GM23338 (cell line): ENCODE results near the gene PARD3. TPM values are rescaled to one million over a fixed set of nuclear protein-coding genes. Genes with fewer than 3 reads are reported as not detected.

ENCODE experiments used
- ATAC-seq: fragments of 200-7000 bp; cut with Tn5 transposase; 3 replicates; pipeline ENCODE4 v1.9.1; 2020
- DNase-seq: peaks from one replicate; pipeline ENCODE4 v3.0.0-alpha.2; 2015; ENCODE audit warnings: low spot score
- H2AFZ ChIP-seq: fragments of 200-600 bp; sonication (generic); 2 replicates; pipeline ENCODE4 v1.8.0; 2016; ENCODE audit warnings: antibody characterized with exemption, mild to moderate bottlenecking, moderate library complexity
- H3F3A ChIP-seq: fragments of 200-600 bp; sonication (generic); replicated peaks from 2 replicates; pipeline ENCODE4 v1.8.0; 2017; ENCODE audit warnings: antibody characterized with exemption, mixed run types, low read depth
- H3K27ac ChIP-seq: fragments of 200-600 bp; sonication (generic); 2 replicates; pipeline ENCODE4 v1.6.1; 2016; ENCODE audit warnings: low read depth
- H3K27me3 ChIP-seq: fragments of 200-600 bp; sonication (generic); 2 replicates; pipeline ENCODE4 v1.8.0; 2016; ENCODE audit warnings: mild to moderate bottlenecking, mixed run types, moderate library complexity; ENCODE audit not compliant: insufficient read depth
- H3K36me3 ChIP-seq: fragments of 200-600 bp; sonication (generic); 2 replicates; pipeline ENCODE4 v1.8.0; 2016; ENCODE audit warnings: mild to moderate bottlenecking; ENCODE audit not compliant: insufficient read depth
- H3K4me1 ChIP-seq: fragments of 200-600 bp; sonication (generic); 2 replicates; pipeline ENCODE4 v1.8.0; 2016; ENCODE audit warnings: mild to moderate bottlenecking, moderate library complexity; ENCODE audit not compliant: insufficient read depth
- H3K4me2 ChIP-seq: fragments of 200-600 bp; sonication (generic); 2 replicates; pipeline ENCODE4 v1.7.1; 2017; ENCODE audit warnings: mixed run types
- H3K4me3 ChIP-seq: fragments of 200-600 bp; sonication (generic); 2 replicates; pipeline ENCODE4 v1.6.1; 2016; ENCODE audit warnings: mixed run types
- H3K79me2 ChIP-seq: fragments of 200-600 bp; sonication (generic); replicated peaks from 2 replicates; pipeline ENCODE4 v1.8.0; 2017; ENCODE audit warnings: mild to moderate bottlenecking; ENCODE audit not compliant: insufficient read depth
- H3K9me2 ChIP-seq: fragments of 200-600 bp; sonication (generic); 2 replicates; pipeline ENCODE4 v1.8.0; 2017; ENCODE audit not compliant: insufficient read depth
- H4K20me1 ChIP-seq: fragments of 200-600 bp; sonication (generic); replicated peaks from 2 replicates; pipeline ENCODE4 v1.8.0; 2017; ENCODE audit warnings: mild to moderate bottlenecking; ENCODE audit not compliant: insufficient read depth
- H3K27ac Mint-ChIP-seq: 2 replicates; pipeline ENCODE4 v1.8.0; 2020; ENCODE audit warnings: inconsistent platforms, mild to moderate bottlenecking, moderate library complexity, mixed read lengths
- H3K27me3 Mint-ChIP-seq: 3 replicates; pipeline ENCODE4 v1.8.0; 2022; ENCODE audit warnings: low read depth, mild to moderate bottlenecking, moderate library complexity, mixed read lengths, inconsistent platforms; ENCODE audit not compliant: insufficient read depth, poor library complexity
- H3K36me3 Mint-ChIP-seq: 3 replicates; pipeline ENCODE4 v1.8.0; 2021; ENCODE audit warnings: low read depth, mild to moderate bottlenecking, inconsistent platforms, moderate library complexity, mixed read lengths
- H3K4me1 Mint-ChIP-seq: 3 replicates; pipeline ENCODE4 v1.8.0; 2020; ENCODE audit warnings: mild to moderate bottlenecking, inconsistent platforms, mixed read lengths
- H3K4me3 Mint-ChIP-seq: 3 replicates; pipeline ENCODE4 v1.8.0; 2021; ENCODE audit warnings: moderate library complexity, mild to moderate bottlenecking, inconsistent platforms, mixed read lengths
- H3K9me3 Mint-ChIP-seq: 3 replicates; pipeline ENCODE4 v1.8.0; 2020; ENCODE audit warnings: moderate library complexity, mild to moderate bottlenecking, inconsistent platforms, mixed read lengths
- CREB1 ChIP-seq: fragments of 250-450 bp; sonication (Bioruptor Pico); IDR thresholded peaks from 2 replicates; pipeline ENCODE4 v1.5.0; 2020; ENCODE audit warnings: low read depth, mild to moderate bottlenecking, moderate library complexity
- ETS1 ChIP-seq: IDR thresholded peaks from 2 replicates; pipeline ENCODE4 v1.6.1; 2016; ENCODE audit warnings: antibody characterized with exemption
- EZH2phosphoT487 ChIP-seq: fragments of 200-600 bp; sonication (generic); IDR thresholded peaks from one replicate; pipeline ENCODE4 v1.8.1; 2018; ENCODE audit warnings: antibody characterized with exemption; ENCODE audit not compliant: unreplicated experiment
- NANOG ChIP-seq: IDR thresholded peaks from 2 replicates; pipeline ENCODE4 v1.6.1; 2016; ENCODE audit warnings: antibody characterized with exemption, borderline replicate concordance
- POLR2AphosphoS5 ChIP-seq: IDR thresholded peaks from 2 replicates; pipeline ENCODE4 v1.6.1; 2016; ENCODE audit warnings: antibody characterized with exemption, low read depth
- ZNF331 ChIP-seq: fragments of 250-450 bp; sonication (Bioruptor Pico); IDR thresholded peaks from 2 replicates; pipeline ENCODE4 v1.5.0; 2020; ENCODE audit warnings: low read depth, mild to moderate bottlenecking, moderate library complexity
- polyA plus RNA-seq: library from polyadenylated mRNA; unstranded; fragments of >200 nt; fragmentation: Nextera tagmentation; extraction: Ambion mirVana; gene quantifications from 2 replicates; pipeline ENCODE4 v1.2.1, GENCODE V29; 2016
- total RNA-seq: library from RNA; depleted of rRNA; stranded (reverse); fragments of >200 nt; shearing (Covaris generic); gene quantifications from 2 replicates; pipeline ENCODE4 v1.2.3, GENCODE V29; 2014
- TF ChIP-seq, protein P1 (sequence below): fragments of 250-450 bp; sonication (Bioruptor Pico); IDR thresholded peaks from 2 replicates; pipeline ENCODE4 v1.5.0; 2020; ENCODE audit warnings: mild to moderate bottlenecking, moderate library complexity

The PARD3 gene
- total and polyA plus RNA-seq, 2 experiments from 2014 or later = 30.2 to 51.4 TPM

- TF ChIP-seq, protein P1, sequence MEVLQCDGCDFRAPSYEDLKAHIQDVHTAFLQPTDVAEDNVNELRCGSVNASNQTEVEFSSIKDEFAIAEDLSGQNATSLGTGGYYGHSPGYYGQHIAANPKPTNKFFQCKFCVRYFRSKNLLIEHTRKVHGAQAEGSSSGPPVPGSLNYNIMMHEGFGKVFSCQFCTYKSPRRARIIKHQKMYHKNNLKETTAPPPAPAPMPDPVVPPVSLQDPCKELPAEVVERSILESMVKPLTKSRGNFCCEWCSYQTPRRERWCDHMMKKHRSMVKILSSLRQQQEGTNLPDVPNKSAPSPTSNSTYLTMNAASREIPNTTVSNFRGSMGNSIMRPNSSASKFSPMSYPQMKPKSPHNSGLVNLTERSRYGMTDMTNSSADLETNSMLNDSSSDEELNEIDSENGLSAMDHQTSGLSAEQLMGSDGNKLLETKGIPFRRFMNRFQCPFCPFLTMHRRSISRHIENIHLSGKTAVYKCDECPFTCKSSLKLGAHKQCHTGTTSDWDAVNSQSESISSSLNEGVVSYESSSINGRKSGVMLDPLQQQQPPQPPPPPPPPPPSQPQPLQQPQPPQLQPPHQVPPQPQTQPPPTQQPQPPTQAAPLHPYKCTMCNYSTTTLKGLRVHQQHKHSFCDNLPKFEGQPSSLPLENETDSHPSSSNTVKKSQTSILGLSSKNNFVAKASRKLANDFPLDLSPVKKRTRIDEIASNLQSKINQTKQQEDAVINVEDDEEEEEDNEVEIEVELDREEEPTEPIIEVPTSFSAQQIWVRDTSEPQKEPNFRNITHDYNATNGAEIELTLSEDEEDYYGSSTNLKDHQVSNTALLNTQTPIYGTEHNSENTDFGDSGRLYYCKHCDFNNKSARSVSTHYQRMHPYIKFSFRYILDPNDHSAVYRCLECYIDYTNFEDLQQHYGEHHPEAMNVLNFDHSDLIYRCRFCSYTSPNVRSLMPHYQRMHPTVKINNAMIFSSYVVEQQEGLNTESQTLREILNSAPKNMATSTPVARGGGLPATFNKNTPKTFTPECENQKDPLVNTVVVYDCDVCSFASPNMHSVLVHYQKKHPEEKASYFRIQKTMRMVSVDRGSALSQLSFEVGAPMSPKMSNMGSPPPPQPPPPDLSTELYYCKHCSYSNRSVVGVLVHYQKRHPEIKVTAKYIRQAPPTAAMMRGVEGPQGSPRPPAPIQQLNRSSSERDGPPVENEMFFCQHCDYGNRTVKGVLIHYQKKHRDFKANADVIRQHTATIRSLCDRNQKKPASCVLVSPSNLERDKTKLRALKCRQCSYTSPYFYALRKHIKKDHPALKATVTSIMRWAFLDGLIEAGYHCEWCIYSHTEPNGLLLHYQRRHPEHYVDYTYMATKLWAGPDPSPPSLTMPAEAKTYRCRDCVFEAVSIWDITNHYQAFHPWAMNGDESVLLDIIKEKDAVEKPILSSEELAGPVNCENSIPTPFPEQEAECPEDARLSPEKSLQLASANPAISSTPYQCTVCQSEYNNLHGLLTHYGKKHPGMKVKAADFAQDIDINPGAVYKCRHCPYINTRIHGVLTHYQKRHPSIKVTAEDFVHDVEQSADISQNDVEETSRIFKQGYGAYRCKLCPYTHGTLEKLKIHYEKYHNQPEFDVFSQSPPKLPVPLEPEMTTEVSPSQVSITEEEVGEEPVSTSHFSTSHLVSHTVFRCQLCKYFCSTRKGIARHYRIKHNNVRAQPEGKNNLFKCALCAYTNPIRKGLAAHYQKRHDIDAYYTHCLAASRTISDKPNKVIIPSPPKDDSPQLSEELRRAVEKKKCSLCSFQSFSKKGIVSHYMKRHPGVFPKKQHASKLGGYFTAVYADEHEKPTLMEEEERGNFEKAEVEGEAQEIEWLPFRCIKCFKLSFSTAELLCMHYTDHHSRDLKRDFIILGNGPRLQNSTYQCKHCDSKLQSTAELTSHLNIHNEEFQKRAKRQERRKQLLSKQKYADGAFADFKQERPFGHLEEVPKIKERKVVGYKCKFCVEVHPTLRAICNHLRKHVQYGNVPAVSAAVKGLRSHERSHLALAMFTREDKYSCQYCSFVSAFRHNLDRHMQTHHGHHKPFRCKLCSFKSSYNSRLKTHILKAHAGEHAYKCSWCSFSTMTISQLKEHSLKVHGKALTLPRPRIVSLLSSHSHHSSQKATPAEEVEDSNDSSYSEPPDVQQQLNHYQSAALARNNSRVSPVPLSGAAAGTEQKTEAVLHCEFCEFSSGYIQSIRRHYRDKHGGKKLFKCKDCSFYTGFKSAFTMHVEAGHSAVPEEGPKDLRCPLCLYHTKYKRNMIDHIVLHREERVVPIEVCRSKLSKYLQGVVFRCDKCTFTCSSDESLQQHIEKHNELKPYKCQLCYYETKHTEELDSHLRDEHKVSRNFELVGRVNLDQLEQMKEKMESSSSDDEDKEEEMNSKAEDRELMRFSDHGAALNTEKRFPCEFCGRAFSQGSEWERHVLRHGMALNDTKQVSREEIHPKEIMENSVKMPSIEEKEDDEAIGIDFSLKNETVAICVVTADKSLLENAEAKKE = no peak
- TF ChIP-seq NANOG (no peak), EZH2phosphoT487 (no peak), POLR2AphosphoS5 (no peak), ZNF331 (CRISPR knock-in tag) (no peak), ETS1 (no peak)
Measured at GRCh38 chr10:34320265-34320664, 494.8 kb downstream of the PARD3 start (continued).

GRCh38 chr10:34319197-34319846 lies 495.8 kb downstream of the PARD3 start:
- H3K27ac ChIP-seq = no peak overlapping the region
- no peak overlapping the region for H2AFZ ChIP-seq
- Mint-ChIP-seq H3K4me3 (no peak overlapping the region), H3K36me3 (no peaks in the 10 kb centered on the region), H3K9me3 (no peaks in the 10 kb centered on the region), H3K4me1 (peaks cover 37% of the 10 kb centered on the region), H3K27ac (no peak overlapping the region), H3K27me3 (peaks cover 2% of the 10 kb centered on the region)
- H3K27me3 ChIP-seq = no peaks in the 10 kb centered on the region
- no peaks in the 10 kb centered on the region for H3F3A ChIP-seq
- H3K9me2 ChIP-seq = no peaks in the 10 kb centered on the region
- TF ChIP-seq, protein P1 = no peak
- TF ChIP-seq POLR2AphosphoS5 (no peak), CREB1 (CRISPR knock-in tag) (no peak)
- H3K4me1 ChIP-seq = peaks cover 28% of the 10 kb centered on the region
- no peak overlapping the region for H3K4me3 ChIP-seq
- no peak for DNase-seq
- H3K79me2 ChIP-seq = no peaks in the 10 kb centered on the region
- H4K20me1 ChIP-seq = no peaks in the 10 kb centered on the region
- H3K36me3 ChIP-seq = no peaks in the 10 kb centered on the region
- no peak overlapping the region for H3K4me2 ChIP-seq
- no peak for ATAC-seq
